Measurements from ENCODE around the gene SLC35F3. TPM values are rescaled to one million over a fixed set of nuclear protein-coding genes. Genes with fewer than 3 reads are reported as not detected.

Gene SLC35F3
- total RNA-seq, 2 experiments from 2014 or later, result not detected

GRCh38 chr1:233972563-233972950 is 68.1 kb downstream of the SLC35F3 start:
- Histone ChIP-seq H3K79me2 (ENCODE audit: insufficient read depth, low read depth, low read length) (no peaks in the 10 kb centered on the region), H3K9me2 (ENCODE audit: insufficient read depth, low read length) (no peaks in the 10 kb centered on the region), H4K20me1 (ENCODE audit: insufficient read depth, low read length) (no peaks in the 10 kb centered on the region), H3K36me3 (ENCODE audit: insufficient read depth, low read length) (no peaks in the 10 kb centered on the region), H3K9me3 (ENCODE audit: low read length) (no peaks in the 10 kb centered on the region), H3K27ac (ENCODE audit: low read depth, low read length, poor library complexity, severe bottlenecking) (no peak overlapping the region), H3K4me3 (ENCODE audit: low read depth, low read length, poor library complexity, severe bottlenecking) (no peak overlapping the region), H3K4me2 (ENCODE audit: low read length) (no peak overlapping the region), H2AFZ (ENCODE audit: low read length) (no peak overlapping the region), H3K4me1 (ENCODE audit: insufficient read depth, low read length, poor library complexity, severe bottlenecking) (no peaks in the 10 kb centered on the region)
- BruUV-seq (replicated peaks), result no TSS peak
- TF ChIP-seq EZH2phosphoT487 (IDR thresholded peaks at IDR 0.05; ENCODE audit: borderline replicate concordance, low read depth, low read length) (no peak), CTCF (conservative IDR thresholded peaks at IDR 0.05; ENCODE audit: low read length) (no peak)
- ChIA-PET CTCF (ENCODE audit: unreplicated experiment) (interaction anchor here (0.5 to 0.6 kb wide), 2 partner anchors 1107 to 1402 kb away, joined by 3 read pairs; no protein-coding TSS in a partner anchor), POLR2A (interaction anchor here (1.4 kb wide), 1 partner anchor 11 kb away, joined by 3 read pairs; no protein-coding TSS in a partner anchor)
- intact Hi-C loops (cut with micrococcal nuclease; ENCODE audit: unreplicated experiment), result no loop called here
- DNase-seq (ENCODE audit: low spot score), result no peak

- Histone ChIP-seq H4K20me1 (ENCODE audit: insufficient read depth, low read length) (no peaks in the 10 kb centered on the region), H3K9me2 (ENCODE audit: insufficient read depth, low read length) (no peaks in the 10 kb centered on the region), H3K79me2 (ENCODE audit: insufficient read depth, low read depth, low read length) (no peaks in the 10 kb centered on the region), H3K9me3 (ENCODE audit: low read length) (no peaks in the 10 kb centered on the region), H3K36me3 (ENCODE audit: insufficient read depth, low read length) (no peaks in the 10 kb centered on the region), H3K4me2 (ENCODE audit: low read length) (no peak overlapping the region), H3K27ac (ENCODE audit: low read depth, low read length, poor library complexity, severe bottlenecking) (no peak overlapping the region), H2AFZ (ENCODE audit: low read length) (no peak overlapping the region), H3K4me3 (ENCODE audit: low read depth, low read length, poor library complexity, severe bottlenecking) (no peak overlapping the region), H3K4me1 (ENCODE audit: insufficient read depth, low read length, poor library complexity, severe bottlenecking) (no peaks in the 10 kb centered on the region)
- CTCF ChIA-PET (ENCODE audit: unreplicated experiment), result interaction anchor here (0.6 kb wide), 1 partner anchor 1403 kb away, joined by 3 read pairs; no protein-coding TSS in a partner anchor
- TF ChIP-seq CTCF (conservative IDR thresholded peaks at IDR 0.05; ENCODE audit: low read length) (no peak), EZH2phosphoT487 (IDR thresholded peaks at IDR 0.05; ENCODE audit: borderline replicate concordance, low read depth, low read length) (no peak)
- POLR2A ChIA-PET, result interaction anchor here (0.6 to 0.7 kb wide), 2 partner anchors 10 to 38 kb away, joined by 3 read pairs; no protein-coding TSS in a partner anchor
- no peak for DNase-seq (ENCODE audit: low spot score)
- intact Hi-C loops (cut with micrococcal nuclease; ENCODE audit: unreplicated experiment), result no loop called here
- no TSS peak for BruUV-seq (replicated peaks)
These were observed 68.6 kb downstream of the SLC35F3 start for GRCh38 chr1:233972951-233973635.

- no peak for TF ChIP-seq EZH2phosphoT487 (IDR thresholded peaks at IDR 0.05; ENCODE audit: borderline replicate concordance, low read depth, low read length)
- TF ChIP-seq CTCF (conservative IDR thresholded peaks at IDR 0.05; ENCODE audit: low read length), result no peak
- DNase-seq (ENCODE audit: low spot score), result no peak
- Histone ChIP-seq H3K27ac (ENCODE audit: low read depth, low read length, poor library complexity, severe bottlenecking) (no peak overlapping the region), H3K36me3 (ENCODE audit: insufficient read depth, low read length) (no peaks in the 10 kb centered on the region), H3K4me3 (ENCODE audit: low read depth, low read length, poor library complexity, severe bottlenecking) (no peak overlapping the region), H3K9me2 (ENCODE audit: insufficient read depth, low read length) (no peaks in the 10 kb centered on the region), H3K4me1 (ENCODE audit: insufficient read depth, low read length, poor library complexity, severe bottlenecking) (no peaks in the 10 kb centered on the region), H3K9me3 (ENCODE audit: low read length) (no peaks in the 10 kb centered on the region), H3K4me2 (ENCODE audit: low read length) (no peak overlapping the region), H2AFZ (ENCODE audit: low read length) (no peak overlapping the region), H3K79me2 (ENCODE audit: insufficient read depth, low read depth, low read length) (no peaks in the 10 kb centered on the region), H4K20me1 (ENCODE audit: insufficient read depth, low read length) (no peaks in the 10 kb centered on the region)
- POLR2A ChIA-PET, result no interaction called here
- CTCF ChIA-PET (ENCODE audit: unreplicated experiment), result no interaction called here
- intact Hi-C loops (cut with micrococcal nuclease; ENCODE audit: unreplicated experiment), result no loop called here
- BruUV-seq (replicated peaks), result no TSS peak
These were observed 71.0 kb downstream of the SLC35F3 start for GRCh38 chr1:233975486-233975885.
